Thyroid gland (tissue), 4 donors: ENCODE results near the gene SMARCB1. TPM values are rescaled to one million over a fixed set of nuclear protein-coding genes. Genes with fewer than 3 reads are reported as not detected.

Experiments used
- DNase-seq, 2 donors: peaks; one replicate each; pipeline ENCODE4 v3.0.0-alpha.2; 2019
- H3K27ac ChIP-seq, 3 donors: fragments of 200-600 bp; sonication (generic); 1 replicate in 2 of 3; 2 replicates in 1 of 3; pipeline ENCODE4 v1.5.1; 2016 to 2019; ENCODE audit warnings: mild to moderate bottlenecking in 1 of 3, moderate library complexity in 1 of 3
- H3K27me3 ChIP-seq: fragments of 200-600 bp; sonication (generic); one replicate; pipeline ENCODE4 v1.5.1; 2019
- H3K36me3 ChIP-seq, 2 donors: fragments of 200-600 bp; sonication (generic); one replicate each; pipeline ENCODE4 v1.5.1; 2016 to 2019
- H3K4me1 ChIP-seq, 2 donors: fragments of 200-600 bp; sonication (generic); one replicate each; pipeline ENCODE4 v1.5.1; 2017 to 2019
- H3K4me3 ChIP-seq, 3 donors: fragments of 200-600 bp; sonication (generic); replicated peaks in 1 of 3; 1 replicate in 2 of 3; 2 replicates in 1 of 3; pipeline ENCODE4 v1.5.1; 2016; ENCODE audit warnings: mild to moderate bottlenecking in 1 of 3
- H3K9me3 ChIP-seq: fragments of 200-600 bp; sonication (generic); one replicate; pipeline ENCODE4 v1.5.1; 2017
- POLR2A ChIP-seq, 2 donors: fragments of 450-650 bp; IDR thresholded peaks; one replicate each; pipeline ENCODE4 v1.6.1; 2017; ENCODE audit warnings: antibody characterized with exemption in 2 of 2, mild to moderate bottlenecking in 2 of 2, moderate library complexity in 1 of 2
- WGBS, 2 donors: methylation state at CpG; one replicate each; pipeline ENCODE4 v1.1.5; 2017; 5-methylcytosine and 5-hydroxymethylcytosine counted together
- intact Hi-C: fragments of 100-400 bp; cut with DNase I; formaldehyde crosslinking; loops from one replicate; pipeline ENCODE4 v1.15.1; 2023
- total RNA-seq, 4 donors: library from RNA; depleted of rRNA; stranded (reverse); fragments of >200 nt; gene quantifications; one replicate each; pipeline ENCODE4 v1.2.3, GENCODE V29; 2016
- TF ChIP-seq, protein P1 (sequence below), 6 experiments: fragments of 200-600 bp in 3 of 6; fragments of 450-650 bp in 3 of 6; sonication (generic) in 3 of 6; IDR thresholded peaks; one replicate each; pipeline ENCODE4 v1.5.1; 2016 to 2019; ENCODE audit warnings: antibody characterized with exemption in 6 of 6, mild to moderate bottlenecking in 2 of 6, inconsistent platforms in 1 of 6, moderate library complexity in 1 of 6

The SMARCB1 gene
- total RNA-seq, 4 donors from 2014 or later, result 59.8 to 107 (median 75.4) TPM

DNA sequence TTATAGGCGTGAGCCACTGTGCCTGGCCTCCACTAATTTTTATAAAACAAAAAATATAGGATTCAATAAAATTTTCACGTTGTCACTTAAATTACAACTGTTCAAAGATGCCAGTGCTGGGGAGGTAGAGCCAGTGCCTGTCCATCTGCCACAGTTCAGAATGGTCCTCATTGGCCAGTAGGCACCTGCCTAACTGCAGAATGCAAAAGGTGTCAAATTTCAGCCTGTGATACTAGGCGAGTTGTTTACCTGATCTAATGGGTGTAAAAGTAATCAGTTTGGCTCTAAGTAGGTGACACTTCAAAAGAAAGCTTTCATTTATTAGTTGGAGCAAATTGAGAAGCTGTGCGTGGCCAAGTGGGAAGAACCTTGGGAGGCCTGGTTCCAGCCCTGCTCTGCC, 2.4 kb downstream of the SMARCB1 start:
- H3K4me1 ChIP-seq, result peaks cover 21% of the 10 kb centered on the region in 2 donors
- H3K27ac ChIP-seq, result no peak overlapping the region
- intact Hi-C loops, result loop anchor here (5.0 kb wide), 1 partner anchor 53 kb away; no protein-coding TSS in a partner anchor
- H3K27me3 ChIP-seq, result no peaks in the 10 kb centered on the region
- peaks cover 12 to 19% of the 10 kb centered on the region in 2 donors for H3K36me3 ChIP-seq
- TF ChIP-seq, protein P1, sequence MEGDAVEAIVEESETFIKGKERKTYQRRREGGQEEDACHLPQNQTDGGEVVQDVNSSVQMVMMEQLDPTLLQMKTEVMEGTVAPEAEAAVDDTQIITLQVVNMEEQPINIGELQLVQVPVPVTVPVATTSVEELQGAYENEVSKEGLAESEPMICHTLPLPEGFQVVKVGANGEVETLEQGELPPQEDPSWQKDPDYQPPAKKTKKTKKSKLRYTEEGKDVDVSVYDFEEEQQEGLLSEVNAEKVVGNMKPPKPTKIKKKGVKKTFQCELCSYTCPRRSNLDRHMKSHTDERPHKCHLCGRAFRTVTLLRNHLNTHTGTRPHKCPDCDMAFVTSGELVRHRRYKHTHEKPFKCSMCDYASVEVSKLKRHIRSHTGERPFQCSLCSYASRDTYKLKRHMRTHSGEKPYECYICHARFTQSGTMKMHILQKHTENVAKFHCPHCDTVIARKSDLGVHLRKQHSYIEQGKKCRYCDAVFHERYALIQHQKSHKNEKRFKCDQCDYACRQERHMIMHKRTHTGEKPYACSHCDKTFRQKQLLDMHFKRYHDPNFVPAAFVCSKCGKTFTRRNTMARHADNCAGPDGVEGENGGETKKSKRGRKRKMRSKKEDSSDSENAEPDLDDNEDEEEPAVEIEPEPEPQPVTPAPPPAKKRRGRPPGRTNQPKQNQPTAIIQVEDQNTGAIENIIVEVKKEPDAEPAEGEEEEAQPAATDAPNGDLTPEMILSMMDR (IDR thresholded peaks at IDR 0.05), result no peak
- no peak for TF ChIP-seq POLR2A (IDR thresholded peaks at IDR 0.05)
- no peak overlapping the region for H3K4me3 ChIP-seq
- WGBS, 2 donors, result 71 to 76% methylated on average over 4 of the region's 4 CpGs
- no peak for DNase-seq
- H3K9me3 ChIP-seq, result no peaks in the 10 kb centered on the region

DNA sequence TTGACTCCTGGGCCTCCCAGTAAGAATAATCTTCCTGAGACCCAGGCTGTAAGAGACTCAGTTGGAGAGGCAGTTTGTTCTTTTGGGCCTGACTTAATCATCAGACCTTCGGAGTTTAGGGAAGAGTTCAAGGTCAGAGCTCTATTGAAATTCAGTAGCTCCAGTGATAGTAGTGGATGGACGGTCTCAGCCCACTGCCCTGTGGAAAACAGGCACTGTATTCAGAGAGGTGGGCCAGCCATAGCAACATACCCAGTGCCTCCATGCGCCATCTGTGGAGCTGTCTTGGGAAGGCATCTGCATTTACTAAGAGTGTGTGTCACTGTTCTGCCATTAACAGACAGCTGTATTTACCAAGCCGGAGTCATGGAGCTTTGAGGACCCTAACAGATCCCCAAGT, 2.9 kb downstream of the SMARCB1 start:
- intact Hi-C loops, result loop anchor here (5.0 kb wide), 1 partner anchor 53 kb away; no protein-coding TSS in a partner anchor
- Histone ChIP-seq H3K36me3 (peaks cover 14 to 24% of the 10 kb centered on the region in 2 donors), H3K4me1 (peaks cover 21% of the 10 kb centered on the region in 2 donors), H3K27ac (no peak overlapping the region), H3K27me3 (no peaks in the 10 kb centered on the region), H3K4me3 (no peak overlapping the region), H3K9me3 (no peaks in the 10 kb centered on the region)
- no peak for DNase-seq
- WGBS, 2 donors, result 85 to 88% methylated on average over 4 of the region's 4 CpGs
- TF ChIP-seq POLR2A (IDR thresholded peaks at IDR 0.05), result no peak
- TF ChIP-seq, protein P1 (IDR thresholded peaks at IDR 0.05), result no peak

DNA sequence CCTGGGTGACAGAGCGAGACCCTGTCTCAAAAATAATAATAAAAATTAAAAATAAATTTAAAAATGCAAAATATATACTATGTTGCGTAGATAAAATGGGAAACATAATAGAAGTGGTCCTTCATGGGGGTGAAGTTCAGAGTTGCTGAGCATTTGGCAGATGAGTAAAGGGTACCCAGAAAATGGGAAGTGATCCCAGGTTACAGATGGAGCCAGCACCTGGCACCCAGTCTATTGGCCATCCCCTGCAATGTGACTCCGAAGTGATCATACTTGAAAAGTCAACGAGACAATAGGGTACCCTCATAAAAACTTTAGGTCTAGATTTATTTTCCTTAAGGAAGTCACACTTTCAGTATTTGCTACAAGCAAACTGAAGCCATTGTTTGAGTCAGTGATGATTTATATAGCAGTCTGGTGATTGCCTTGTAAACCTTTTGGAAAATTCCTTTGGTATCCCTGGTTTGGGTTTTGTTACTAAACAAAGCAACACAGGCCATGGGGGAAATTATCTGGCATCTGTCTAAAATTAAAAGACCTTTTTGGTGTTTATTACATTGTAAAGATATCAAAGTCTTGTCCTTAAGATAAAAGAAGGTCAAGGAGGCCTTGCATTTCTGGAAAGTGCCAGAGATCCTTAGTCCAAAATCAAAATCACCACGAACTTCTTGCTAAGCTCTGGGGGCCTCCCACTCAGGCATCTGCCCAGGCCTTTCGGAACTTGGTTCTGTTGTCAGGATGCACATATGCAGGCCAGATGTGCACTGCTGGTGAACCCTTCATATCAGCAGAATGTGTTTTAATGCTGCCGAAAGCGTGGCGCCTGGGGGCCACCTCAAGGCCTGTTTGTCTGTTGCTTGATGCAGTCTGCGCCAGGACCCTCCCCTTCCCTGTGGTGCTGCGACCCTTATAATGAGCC, 4.3 kb downstream of the SMARCB1 start:
- H3K36me3 ChIP-seq, result peaks cover 26 to 36% of the 10 kb centered on the region in 2 donors
- peaks cover 21% of the 10 kb centered on the region in 2 donors for H3K4me1 ChIP-seq
- intact Hi-C loops, result no loop called here
- TF ChIP-seq POLR2A (IDR thresholded peaks at IDR 0.05), result no peak
- TF ChIP-seq, protein P1 (IDR thresholded peaks at IDR 0.05), result no peak
- no peaks in the 10 kb centered on the region for H3K9me3 ChIP-seq
- WGBS, 2 donors, result 69 to 75% methylated on average over 11 of the region's 11 CpGs
- H3K4me3 ChIP-seq, result no peak overlapping the region
- no peak for DNase-seq
- no peaks in the 10 kb centered on the region for H3K27me3 ChIP-seq
- no peak overlapping the region for H3K27ac ChIP-seq

DNA sequence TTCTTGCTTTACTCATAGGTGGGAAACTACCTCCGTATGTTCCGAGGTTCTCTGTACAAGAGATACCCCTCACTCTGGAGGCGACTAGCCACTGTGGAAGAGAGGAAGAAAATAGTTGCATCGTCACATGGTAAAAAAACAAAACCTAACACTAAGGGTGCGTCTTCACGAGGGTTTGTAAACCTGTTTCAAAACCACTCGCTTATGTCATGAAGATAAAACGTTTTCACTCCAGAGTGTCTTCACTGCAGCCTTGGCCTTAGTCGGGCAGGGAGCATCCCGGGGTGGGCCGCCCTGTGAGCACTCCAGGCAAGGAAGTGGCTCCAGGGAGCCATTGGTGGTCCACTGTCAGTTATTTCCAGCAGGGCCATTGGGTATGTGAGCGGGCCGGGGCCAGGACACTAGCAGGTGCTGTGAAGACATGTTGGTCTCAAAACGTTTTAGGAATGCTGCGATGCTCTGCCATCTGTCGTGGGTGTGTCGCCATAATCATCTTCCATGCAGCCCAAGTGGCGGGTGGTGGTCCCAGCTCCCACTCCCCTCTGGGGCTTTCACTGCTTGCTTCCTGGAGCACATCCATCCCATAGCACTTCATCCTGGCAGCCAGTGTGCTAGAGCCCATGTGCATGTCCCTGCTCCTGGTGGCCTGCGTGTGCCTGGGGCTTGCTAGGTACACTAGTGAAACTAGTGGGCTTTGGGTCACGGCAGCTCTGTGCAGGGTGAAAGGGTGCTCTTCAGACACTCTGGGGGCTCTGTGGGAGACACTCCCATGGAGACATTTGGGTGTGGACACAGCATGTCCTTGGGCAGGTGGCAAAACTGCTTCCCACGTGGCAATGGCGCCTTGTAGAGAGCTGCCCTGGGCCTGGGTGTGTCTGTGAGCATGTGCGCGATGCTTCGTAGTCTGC, 5.2 kb downstream of the SMARCB1 start:
- Histone ChIP-seq H3K27ac (no peak overlapping the region), H3K9me3 (no peaks in the 10 kb centered on the region), H3K4me3 (no peak overlapping the region), H3K4me1 (peaks cover 16% of the 10 kb centered on the region in 2 donors), H3K36me3 (peaks cover 32 to 41% of the 10 kb centered on the region in 2 donors), H3K27me3 (no peaks in the 10 kb centered on the region)
- TF ChIP-seq, protein P1 (IDR thresholded peaks at IDR 0.05), result no peak
- TF ChIP-seq POLR2A (IDR thresholded peaks at IDR 0.05), result no peak
- DNase-seq, result no peak
- intact Hi-C loops, result no loop called here
- 91% methylated on average over 18 to 19 of the region's 25 CpGs for WGBS, 2 donors
